ENCODE results near the gene MEF2C.

DNA sequence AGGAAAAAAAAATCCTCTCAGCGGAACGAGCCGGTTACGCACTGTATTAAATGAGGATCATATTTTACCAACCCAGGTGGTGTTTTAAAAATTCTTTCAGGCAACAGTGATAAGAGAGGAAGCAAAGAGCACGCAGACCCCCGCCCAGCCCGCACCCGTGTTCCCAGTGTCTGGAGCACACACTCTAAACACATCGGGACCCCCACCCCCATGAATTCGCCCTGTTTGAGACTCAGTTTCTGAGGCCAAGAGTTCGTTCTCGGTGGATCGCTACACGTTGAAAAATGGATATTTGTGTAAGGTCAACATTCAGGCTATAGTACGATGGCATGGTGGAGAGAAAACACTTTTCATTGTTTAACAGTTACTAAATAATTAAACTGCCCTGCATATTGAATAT is 196.3 kb downstream of the MEF2C start:
- no peak for TF ChIP-seq EZH2 (IDR thresholded peaks at IDR 0.05; ENCODE audit: low read length, missing control alignments)
- TF ChIP-seq, protein P1, sequence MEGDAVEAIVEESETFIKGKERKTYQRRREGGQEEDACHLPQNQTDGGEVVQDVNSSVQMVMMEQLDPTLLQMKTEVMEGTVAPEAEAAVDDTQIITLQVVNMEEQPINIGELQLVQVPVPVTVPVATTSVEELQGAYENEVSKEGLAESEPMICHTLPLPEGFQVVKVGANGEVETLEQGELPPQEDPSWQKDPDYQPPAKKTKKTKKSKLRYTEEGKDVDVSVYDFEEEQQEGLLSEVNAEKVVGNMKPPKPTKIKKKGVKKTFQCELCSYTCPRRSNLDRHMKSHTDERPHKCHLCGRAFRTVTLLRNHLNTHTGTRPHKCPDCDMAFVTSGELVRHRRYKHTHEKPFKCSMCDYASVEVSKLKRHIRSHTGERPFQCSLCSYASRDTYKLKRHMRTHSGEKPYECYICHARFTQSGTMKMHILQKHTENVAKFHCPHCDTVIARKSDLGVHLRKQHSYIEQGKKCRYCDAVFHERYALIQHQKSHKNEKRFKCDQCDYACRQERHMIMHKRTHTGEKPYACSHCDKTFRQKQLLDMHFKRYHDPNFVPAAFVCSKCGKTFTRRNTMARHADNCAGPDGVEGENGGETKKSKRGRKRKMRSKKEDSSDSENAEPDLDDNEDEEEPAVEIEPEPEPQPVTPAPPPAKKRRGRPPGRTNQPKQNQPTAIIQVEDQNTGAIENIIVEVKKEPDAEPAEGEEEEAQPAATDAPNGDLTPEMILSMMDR (conservative IDR thresholded peaks at IDR 0.05 in 1 of 2, IDR thresholded peaks at IDR 0.05 in 1 of 2; ENCODE audit: low read depth in 1 of 2, low read length in 2 of 2) = no peak
